ENCODE results near the gene HM13. TPM values are rescaled to one million over a fixed set of nuclear protein-coding genes. Genes with fewer than 3 reads are reported as not detected.

The HM13 gene
- total and polyA plus RNA-seq, 11 donors = 22.3 to 119 (median 41.0) TPM

DNA sequence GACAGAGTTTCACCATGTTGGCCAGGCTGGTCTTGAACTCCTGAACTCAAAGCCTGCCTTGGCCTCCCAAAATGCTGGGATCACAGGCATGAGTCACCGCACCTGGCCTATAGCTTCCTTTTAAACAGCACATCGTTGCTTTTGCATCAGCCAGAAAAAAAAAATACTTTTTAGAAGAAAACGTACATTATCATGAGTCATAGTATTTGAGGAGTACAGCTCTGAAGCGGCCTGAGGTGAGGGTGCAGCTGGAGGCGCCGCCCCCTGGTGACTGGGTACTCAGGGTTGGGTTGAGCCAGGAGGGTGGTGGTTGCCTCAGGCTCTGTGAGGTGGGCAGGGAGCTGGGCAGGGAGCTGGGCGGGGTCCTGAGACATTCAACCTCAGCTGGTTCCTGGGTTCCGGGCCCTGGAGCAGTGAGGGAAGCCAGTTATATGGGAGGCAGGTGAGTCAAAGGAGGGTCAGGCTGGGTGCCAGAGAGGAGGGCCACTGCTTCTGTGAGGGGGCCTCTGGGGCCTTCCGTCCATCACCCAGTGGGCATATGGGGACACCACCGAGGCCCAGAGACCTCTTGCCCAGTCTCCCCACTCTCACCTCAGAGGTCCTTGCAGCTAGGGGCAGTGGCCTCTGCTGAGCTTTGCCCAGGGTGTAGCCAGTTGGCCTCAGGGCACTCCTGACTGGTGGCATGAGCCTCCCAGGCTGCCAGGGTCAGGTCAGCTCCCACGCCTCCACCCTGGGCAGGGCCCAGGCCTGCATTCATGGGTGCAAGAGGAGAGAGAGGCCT is 79.2 kb downstream of the HM13 start:
- Histone ChIP-seq H3K27me3 (no peaks in the 10 kb centered on the region), H3K9me3 (no peaks in the 10 kb centered on the region), H3K36me3 (no peaks in the 10 kb centered on the region), H3K27ac (peak overlapping the region in 11 of 12 donors; percentile 43 to 97 (median 91)), H3K4me1 (peaks cover 3 to 44% (median 24%) of the 10 kb centered on the region in 12 donors), H3K4me3 (no peak overlapping the region)
- TF ChIP-seq, protein P1, sequence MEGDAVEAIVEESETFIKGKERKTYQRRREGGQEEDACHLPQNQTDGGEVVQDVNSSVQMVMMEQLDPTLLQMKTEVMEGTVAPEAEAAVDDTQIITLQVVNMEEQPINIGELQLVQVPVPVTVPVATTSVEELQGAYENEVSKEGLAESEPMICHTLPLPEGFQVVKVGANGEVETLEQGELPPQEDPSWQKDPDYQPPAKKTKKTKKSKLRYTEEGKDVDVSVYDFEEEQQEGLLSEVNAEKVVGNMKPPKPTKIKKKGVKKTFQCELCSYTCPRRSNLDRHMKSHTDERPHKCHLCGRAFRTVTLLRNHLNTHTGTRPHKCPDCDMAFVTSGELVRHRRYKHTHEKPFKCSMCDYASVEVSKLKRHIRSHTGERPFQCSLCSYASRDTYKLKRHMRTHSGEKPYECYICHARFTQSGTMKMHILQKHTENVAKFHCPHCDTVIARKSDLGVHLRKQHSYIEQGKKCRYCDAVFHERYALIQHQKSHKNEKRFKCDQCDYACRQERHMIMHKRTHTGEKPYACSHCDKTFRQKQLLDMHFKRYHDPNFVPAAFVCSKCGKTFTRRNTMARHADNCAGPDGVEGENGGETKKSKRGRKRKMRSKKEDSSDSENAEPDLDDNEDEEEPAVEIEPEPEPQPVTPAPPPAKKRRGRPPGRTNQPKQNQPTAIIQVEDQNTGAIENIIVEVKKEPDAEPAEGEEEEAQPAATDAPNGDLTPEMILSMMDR (IDR thresholded peaks at IDR 0.05) = no peak
- no peak for TF ChIP-seq POLR2A (IDR thresholded peaks at IDR 0.05)
- no peak for DNase-seq
- intact Hi-C loops (cut with DNase I) = loop anchor here in 1 of 10 donors (2.0 kb wide), 1 partner anchor 15 kb away; no protein-coding TSS in a partner anchor
- ATAC-seq = no peak
- 84 to 90% (median 87%) methylated on average over 9 to 11 of the region's 11 CpGs for WGBS, 4 donors

GRCh38 chr20:31594002-31594557 is 79.8 kb downstream of the HM13 start:
- ATAC-seq (no peak), DNase-seq (no peak)
- no peaks in the 10 kb centered on the region for H3K9me3 ChIP-seq
- TF ChIP-seq, protein P1 (IDR thresholded peaks at IDR 0.05) = no peak
- no peak for TF ChIP-seq POLR2A (IDR thresholded peaks at IDR 0.05)
- no peak overlapping the region for H3K4me3 ChIP-seq
- H3K36me3 ChIP-seq = no peaks in the 10 kb centered on the region
- WGBS, 4 donors = 92 to 94% (median 93%) methylated on average over 13 of the region's 13 CpGs
- peaks cover 3 to 40% (median 23%) of the 10 kb centered on the region in 12 donors for H3K4me1 ChIP-seq
- intact Hi-C loops (cut with DNase I) = loop anchor here in 1 of 10 donors (2.0 kb wide), 1 partner anchor 15 kb away; no protein-coding TSS in a partner anchor
- peak overlapping the region; percentile 17 to 97 (median 90) for H3K27ac ChIP-seq
- no peaks in the 10 kb centered on the region for H3K27me3 ChIP-seq

- intact Hi-C loops (cut with DNase I) = loop anchor here in 2 of 10 donors (1.0 to 2.0 kb wide), 2 partner anchors 14 to 16 kb away; no protein-coding TSS in a partner anchor
- Histone ChIP-seq H3K9me3 (no peaks in the 10 kb centered on the region), H3K27ac (peak overlapping the region; percentile 73 to 97 (median 90)), H3K4me3 (no peak overlapping the region), H3K4me1 (peaks cover 3 to 40% (median 23%) of the 10 kb centered on the region in 12 donors), H3K36me3 (no peaks in the 10 kb centered on the region), H3K27me3 (no peaks in the 10 kb centered on the region)
- peak in 1 of 2 donors; percentile 18 for TF ChIP-seq POLR2A (IDR thresholded peaks at IDR 0.05)
- TF ChIP-seq, protein P1 (IDR thresholded peaks at IDR 0.05) = no peak
- ATAC-seq (peak; percentile 58 to 81 (median 73)), DNase-seq (peak; percentile 70 to 87 (median 82))
- WGBS, 4 donors = 67 to 86% (median 73%) methylated on average over 9 to 11 of the region's 11 CpGs
Observed at GRCh38 chr20:31594558-31595379, 80.5 kb downstream of the HM13 start.
